Neural cell (in vitro differentiated cells): Measurements from ENCODE around the gene NPHP4.

ENCODE experiments used
- CTCF ChIP-seq: fragments of 450-650 bp; IDR thresholded peaks from 2 replicates; pipeline ENCODE4 v1.5.1; 2014; ENCODE audit warnings: antibody characterized with exemption, mild to moderate bottlenecking, moderate library complexity; ENCODE audit not compliant: poor library complexity, severe bottlenecking
- EP300 ChIP-seq: fragments of 450-650 bp; conservative IDR thresholded peaks from 2 replicates; pipeline ENCODE4 v1.6.1; 2014; ENCODE audit warnings: antibody characterized with exemption, mild to moderate bottlenecking, moderate library complexity; ENCODE audit not compliant: poor library complexity, severe bottlenecking
- EZH2 ChIP-seq: fragments of 200-600, 300-800 bp; shearing (Covaris generic), sonication (generic); IDR thresholded peaks from 2 replicates; pipeline ENCODE4 v1.6.1; 2014; ENCODE audit warnings: antibody characterized with exemption, low read length, borderline replicate concordance, mild to moderate bottlenecking; ENCODE audit not compliant: insufficient read depth, poor library complexity, severe bottlenecking
- MXI1 ChIP-seq: fragments of 450-650 bp; conservative IDR thresholded peaks from 2 replicates; pipeline ENCODE4 v1.6.1; 2014; ENCODE audit warnings: antibody characterized with exemption, mild to moderate bottlenecking; ENCODE audit not compliant: poor library complexity, severe bottlenecking
- POLR2AphosphoS5 ChIP-seq: IDR thresholded peaks from 2 replicates; pipeline ENCODE4 v1.6.1; 2012
- RAD21 ChIP-seq: fragments of 450-650 bp; conservative IDR thresholded peaks from 2 replicates; pipeline ENCODE4 v1.6.1; 2014; ENCODE audit warnings: antibody characterized with exemption, mild to moderate bottlenecking, moderate library complexity
- REST ChIP-seq: IDR thresholded peaks from 2 replicates; pipeline ENCODE4 v1.6.1; 2012; ENCODE audit warnings: borderline replicate concordance

- TF ChIP-seq EZH2 (no peak), CTCF (no peak), EP300 (no peak), POLR2AphosphoS5 (no peak), RAD21 (no peak), REST (no peak), MXI1 (no peak)
Measured at GRCh38 chr1:5936621-5937372, 55.4 kb downstream of the NPHP4 start.
